HG03442 (cell line): ENCODE results near the gene TIA1.
"Not testable (repeated sequence)": the region's sequence is repeated elsewhere in the genome, so short reads cannot be mapped to it uniquely, and the experiment has no call there.

Experiments
- ATAC-seq: cut with Tn5 transposase; IDR thresholded peaks from one replicate; pipeline ENCODE4 v1.9.1; 2021; ENCODE audit warnings: mild to moderate bottlenecking, moderate library complexity; ENCODE audit not compliant: unreplicated experiment

TIA1 gene

GRCh38 chr2:70169654-70170245 is 78.7 kb downstream of the TIA1 start:
- not testable (repeated sequence) for ATAC-seq

GRCh38 chr2:70161069-70161534 is 87.3 kb downstream of the TIA1 start:
- ATAC-seq = peak; percentile 91

GRCh38 chr2:70160545-70160944 is 87.9 kb downstream of the TIA1 start:
- ATAC-seq = no peak
